Thoracic aorta (tissue), 2 donors: ENCODE data around the gene SNAPC4. TPM values are rescaled to one million over a fixed set of nuclear protein-coding genes. Genes with fewer than 3 reads are reported as not detected.

Source experiments
- ATAC-seq: fragments of 150-250 bp; one replicate; pipeline ENCODE4 v1.8.0; 2017; ENCODE audit warnings: low read depth; ENCODE audit not compliant: insufficient number of reproducible peaks, low FRiP score
- DNase-seq: peaks from one replicate; pipeline ENCODE4 v3.0.0-alpha.2; 2020; ENCODE audit warnings: low spot score
- H3K27ac ChIP-seq, 2 donors: fragments of 200-600 bp; sonication (generic); 1 replicate in 1 of 2; 2 replicates in 1 of 2; pipeline ENCODE4 v1.5.1; 2016; ENCODE audit warnings: mild to moderate bottlenecking in 2 of 2, moderate library complexity in 2 of 2
- H3K27me3 ChIP-seq: fragments of 200-600 bp; sonication (generic); replicated peaks from 2 replicates; pipeline ENCODE4 v1.6.0; 2016; ENCODE audit warnings: mild to moderate bottlenecking; ENCODE audit not compliant: insufficient read depth
- H3K36me3 ChIP-seq: fragments of 200-600 bp; sonication (generic); one replicate; pipeline ENCODE4 v1.5.1; 2016
- H3K4me1 ChIP-seq, 2 donors: fragments of 200-600 bp; sonication (generic); 1 replicate in 1 of 2; 2 replicates in 1 of 2; pipeline versions ENCODE4 v1.5.1 to v1.6.0; 2016; ENCODE audit warnings: low read depth in 2 of 2, mild to moderate bottlenecking in 1 of 2; ENCODE audit not compliant: control insufficient read depth in 1 of 2
- H3K4me3 ChIP-seq: fragments of 200-600 bp; sonication (generic); 2 replicates; pipeline ENCODE4 v1.5.1; 2016; ENCODE audit warnings: mild to moderate bottlenecking
- H3K9me3 ChIP-seq: fragments of 200-600 bp; sonication (generic); 2 replicates; pipeline ENCODE4 v1.5.1; 2016
- total RNA-seq, 2 donors: library from RNA; depleted of rRNA; stranded (reverse); fragments of >200 nt; gene quantifications; one replicate each; pipeline versions ENCODE4 v1.1.0 to v1.2.3, GENCODE V29; 2016
- TF ChIP-seq, protein P1 (sequence below): fragments of 200-600 bp; sonication (generic); IDR thresholded peaks from one replicate; pipeline ENCODE4 v1.5.1; 2019; ENCODE audit warnings: antibody characterized with exemption

The SNAPC4 gene
- total RNA-seq, 2 donors from 2014 or later, result 8.0 to 8.5 TPM

DNA sequence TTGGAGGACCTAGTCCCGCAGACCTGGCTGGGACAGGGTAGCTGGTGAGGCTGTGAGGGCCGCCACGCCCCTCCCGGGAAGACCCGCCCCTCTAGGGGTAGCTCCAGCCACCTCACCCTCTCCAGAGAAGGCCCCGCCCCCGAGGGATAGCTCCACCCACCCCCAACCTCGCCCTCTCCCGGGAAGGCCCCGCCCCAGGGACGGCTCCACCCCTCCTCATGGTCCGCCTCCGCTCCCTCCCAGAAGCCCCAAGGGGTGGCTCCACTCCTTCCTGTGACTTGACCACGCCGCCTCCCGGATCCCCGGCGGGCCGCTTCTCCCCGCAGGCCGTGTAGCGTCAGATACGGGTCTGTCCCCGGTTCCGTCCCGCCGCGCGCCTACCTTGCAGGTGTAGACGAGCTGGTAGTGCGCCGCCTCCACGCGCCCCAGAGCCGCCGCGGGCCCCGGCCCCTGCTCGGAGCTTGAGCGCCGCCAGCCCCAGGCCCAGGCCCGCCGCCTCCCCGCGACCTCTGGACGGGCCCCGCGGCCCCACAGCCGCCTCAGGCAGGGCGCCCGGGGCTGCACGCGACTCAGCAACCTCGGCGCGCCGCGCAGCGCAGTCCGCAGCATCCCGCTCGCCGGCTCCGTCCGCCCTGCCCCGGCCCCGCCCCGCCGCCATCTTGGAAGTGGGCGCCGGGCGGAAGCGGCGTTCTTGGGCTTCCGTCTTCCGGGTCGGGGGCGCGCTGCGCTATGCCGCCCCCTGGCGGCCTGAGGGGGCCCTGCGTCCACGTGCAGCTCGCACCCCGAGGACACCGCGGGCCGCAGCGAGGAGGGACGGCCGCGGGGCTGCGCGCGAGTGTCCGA lies 36.6 kb downstream of the SNAPC4 start, which contains the start of gene DNLZ:
TSS of gene DNLZ (minus strand) at position 639 of the 843 bp plus-strand sequence. CDS start at position 609, 30 bp downstream.
- Histone ChIP-seq H3K27ac (peak within 1 kb of the TSS; percentile 66 to 87), H3K27me3 (no peaks in the 10 kb centered on the region), H3K4me3 (peak within 1 kb of the TSS; percentile 86), H3K9me3 (no peaks in the 10 kb centered on the region), H3K4me1 (peaks cover 5 to 21% of the 10 kb centered on the region in 2 donors), H3K36me3 (no peaks in the 10 kb centered on the region)
- TF ChIP-seq, protein P1, sequence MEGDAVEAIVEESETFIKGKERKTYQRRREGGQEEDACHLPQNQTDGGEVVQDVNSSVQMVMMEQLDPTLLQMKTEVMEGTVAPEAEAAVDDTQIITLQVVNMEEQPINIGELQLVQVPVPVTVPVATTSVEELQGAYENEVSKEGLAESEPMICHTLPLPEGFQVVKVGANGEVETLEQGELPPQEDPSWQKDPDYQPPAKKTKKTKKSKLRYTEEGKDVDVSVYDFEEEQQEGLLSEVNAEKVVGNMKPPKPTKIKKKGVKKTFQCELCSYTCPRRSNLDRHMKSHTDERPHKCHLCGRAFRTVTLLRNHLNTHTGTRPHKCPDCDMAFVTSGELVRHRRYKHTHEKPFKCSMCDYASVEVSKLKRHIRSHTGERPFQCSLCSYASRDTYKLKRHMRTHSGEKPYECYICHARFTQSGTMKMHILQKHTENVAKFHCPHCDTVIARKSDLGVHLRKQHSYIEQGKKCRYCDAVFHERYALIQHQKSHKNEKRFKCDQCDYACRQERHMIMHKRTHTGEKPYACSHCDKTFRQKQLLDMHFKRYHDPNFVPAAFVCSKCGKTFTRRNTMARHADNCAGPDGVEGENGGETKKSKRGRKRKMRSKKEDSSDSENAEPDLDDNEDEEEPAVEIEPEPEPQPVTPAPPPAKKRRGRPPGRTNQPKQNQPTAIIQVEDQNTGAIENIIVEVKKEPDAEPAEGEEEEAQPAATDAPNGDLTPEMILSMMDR, result peak; percentile 97
- ATAC-seq (peak; percentile 93), DNase-seq (peak; percentile 89)

DNA sequence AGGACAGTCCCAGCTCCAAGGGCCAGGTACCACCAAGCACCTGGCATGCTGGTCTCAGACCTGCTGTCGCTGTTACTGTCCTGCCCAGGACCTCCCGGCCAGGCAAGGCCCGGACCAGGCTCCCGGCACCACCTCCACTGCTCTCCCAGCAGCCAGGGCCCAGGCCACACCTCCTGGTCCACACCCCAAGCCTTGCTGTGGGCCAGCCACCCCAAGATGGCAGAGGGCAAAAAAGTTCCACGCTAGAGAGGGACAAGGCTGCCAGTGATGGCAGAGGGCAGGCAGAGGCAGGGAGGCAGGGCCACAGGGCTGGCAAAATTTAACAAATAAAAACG lies 37.6 kb downstream of the SNAPC4 start:
- H3K27me3 ChIP-seq, result no peaks in the 10 kb centered on the region
- no peaks in the 10 kb centered on the region for H3K9me3 ChIP-seq
- H3K36me3 ChIP-seq, result no peaks in the 10 kb centered on the region
- no peak overlapping the region for H3K4me3 ChIP-seq
- peaks cover 5 to 21% of the 10 kb centered on the region in 2 donors for H3K4me1 ChIP-seq
- H3K27ac ChIP-seq, result peak overlapping the region in 1 of 2 donors; percentile 33
- TF ChIP-seq, protein P1, result no peak
- no peak for DNase-seq
- no peak for ATAC-seq

DNA sequence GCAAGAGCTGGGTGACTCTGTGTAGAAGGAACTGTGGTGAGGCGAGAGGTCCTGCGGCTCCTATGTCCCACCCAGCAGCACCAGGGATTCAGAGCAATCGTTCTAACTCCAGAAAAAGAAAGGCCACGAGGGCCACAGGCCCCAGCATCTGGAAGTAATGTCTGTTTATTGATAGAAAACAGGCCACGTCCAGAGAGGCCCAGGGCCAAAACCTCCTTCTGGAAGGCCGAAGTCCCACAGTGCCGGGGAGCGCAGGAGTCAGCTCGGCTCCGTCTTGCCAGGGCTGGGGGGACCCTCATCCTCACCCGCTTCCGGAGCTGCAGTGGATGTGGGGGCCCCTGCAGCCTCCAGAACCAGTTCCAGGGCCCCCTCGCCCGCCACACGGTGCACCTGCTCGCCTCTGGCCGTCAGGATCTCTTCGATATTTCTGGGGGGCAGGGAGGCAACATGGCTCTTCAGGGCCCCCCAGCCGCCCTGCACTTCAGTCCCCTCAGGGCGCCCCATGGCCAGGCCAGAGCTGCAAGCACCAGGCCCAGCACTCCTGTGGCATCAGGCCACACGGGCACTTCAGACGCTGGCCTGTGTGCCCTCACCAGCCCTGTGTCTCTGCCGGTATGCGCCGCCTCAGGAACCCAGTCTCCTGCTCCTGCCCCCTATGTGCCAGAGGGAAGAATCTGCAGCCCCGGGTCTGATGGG lies 38.1 kb downstream of the SNAPC4 start:
- no peak for ATAC-seq
- Histone ChIP-seq H3K9me3 (no peaks in the 10 kb centered on the region), H3K36me3 (peaks cover 2% of the 10 kb centered on the region), H3K27me3 (no peaks in the 10 kb centered on the region), H3K27ac (no peak overlapping the region), H3K4me3 (no peak overlapping the region), H3K4me1 (peaks cover 5 to 21% of the 10 kb centered on the region in 2 donors)
- no peak for DNase-seq
- TF ChIP-seq, protein P1, result no peak

DNA sequence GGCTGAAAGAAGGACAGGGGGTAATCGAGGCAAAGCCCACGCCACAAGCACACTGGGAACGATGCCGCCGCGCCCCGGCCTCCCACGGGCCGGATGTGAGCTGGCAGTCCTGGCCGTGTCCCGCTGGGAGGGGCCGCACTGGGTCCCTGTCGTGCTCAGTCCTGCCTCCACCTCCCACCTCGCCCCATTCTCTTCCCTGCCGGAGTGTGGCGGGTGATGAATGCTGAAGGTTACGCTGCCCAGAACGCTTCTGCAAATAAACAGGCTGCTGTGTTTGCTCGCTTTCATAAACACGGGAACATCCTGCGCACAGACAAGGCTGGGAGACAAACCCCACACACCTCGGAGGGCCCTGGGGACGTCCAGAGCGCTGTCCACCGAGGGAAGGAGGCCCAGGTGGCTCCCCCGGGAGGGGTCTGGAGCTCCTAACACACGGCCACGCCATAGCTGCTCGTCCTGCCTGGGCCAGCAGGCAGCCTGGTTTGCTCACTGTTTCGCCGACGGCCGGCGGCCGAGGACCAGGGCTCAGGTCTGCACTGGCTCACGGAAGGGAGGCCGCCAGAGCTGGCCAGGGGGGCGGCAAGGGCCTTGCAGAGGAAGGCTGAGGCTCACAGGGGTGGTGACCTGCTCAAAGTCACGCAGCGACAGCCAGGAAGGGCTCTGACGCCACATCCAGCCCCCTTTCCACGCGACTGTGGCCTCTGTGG lies 38.8 kb downstream of the SNAPC4 start:
- H3K27me3 ChIP-seq, result no peaks in the 10 kb centered on the region
- peaks cover 5 to 21% of the 10 kb centered on the region in 2 donors for H3K4me1 ChIP-seq
- no peaks in the 10 kb centered on the region for H3K9me3 ChIP-seq
- TF ChIP-seq, protein P1, result no peak
- no peak overlapping the region for H3K27ac ChIP-seq
- no peak for DNase-seq
- H3K36me3 ChIP-seq, result peaks cover 5% of the 10 kb centered on the region
- no peak overlapping the region for H3K4me3 ChIP-seq
- no peak for ATAC-seq
